Subcutaneous abdominal adipose tissue (tissue), 5 donors: Measurements from ENCODE around the gene ZNF536.
"Not testable (repeated sequence)": the region's sequence is repeated elsewhere in the genome, so short reads cannot be mapped to it uniquely, and the experiment has no call there.

Experiments
- H3K27ac ChIP-seq: one replicate; pipeline ENCODE4 v1.7.0; 2013; ENCODE audit warnings: low read depth, mild to moderate bottlenecking, inconsistent platforms, low read length, moderate library complexity
- H3K27me3 ChIP-seq, 5 donors: one replicate each; pipeline ENCODE4 v1.7.0; 2013; ENCODE audit warnings: low read length in 5 of 5, inconsistent platforms in 1 of 5; ENCODE audit not compliant: control insufficient read depth in 5 of 5, insufficient read depth in 4 of 5
- H3K36me3 ChIP-seq, 5 donors: one replicate each; pipeline ENCODE4 v1.7.0; 2013; ENCODE audit warnings: low read length in 5 of 5; ENCODE audit not compliant: control insufficient read depth in 5 of 5, insufficient read depth in 5 of 5
- H3K4me1 ChIP-seq, 5 donors: one replicate each; pipeline ENCODE4 v1.7.0; 2013; ENCODE audit warnings: low read length in 5 of 5, mild to moderate bottlenecking in 3 of 5, moderate library complexity in 1 of 5; ENCODE audit not compliant: control insufficient read depth in 5 of 5, insufficient read depth in 5 of 5
- H3K4me3 ChIP-seq, 5 donors: one replicate each; pipeline ENCODE4 v1.7.0; 2013; ENCODE audit warnings: low read length in 5 of 5, low read depth in 1 of 5
- H3K9ac ChIP-seq, 5 donors: one replicate each; pipeline ENCODE4 v1.7.0; 2013; ENCODE audit warnings: low read length in 5 of 5, mild to moderate bottlenecking in 4 of 5, moderate library complexity in 3 of 5
- H3K9me3 ChIP-seq, 5 donors: one replicate each; pipeline ENCODE4 v1.7.0; 2013; ENCODE audit warnings: low read length in 5 of 5; ENCODE audit not compliant: control insufficient read depth in 5 of 5
- donor health status: healthy.
- donor health status: healthy.
- donor health status: healthy.
- donor health status: healthy.
- donor health status: healthy.

The ZNF536 gene

GRCh38 chr19:30443531-30444252 is 71.5 kb downstream of the ZNF536 start:
- Histone ChIP-seq H3K4me1 (no peaks in the 10 kb centered on the region), H3K27ac (no peak overlapping the region), H3K27me3 (peaks cover 2 to 15% (median 4%) of the 10 kb centered on the region in 5 donors), H3K36me3 (no peaks in the 10 kb centered on the region), H3K9ac (no peak overlapping the region), H3K4me3 (no peak overlapping the region), H3K9me3 (peaks cover 0 to 2% (median 0%) of the 10 kb centered on the region in 5 donors)

GRCh38 chr19:30444253-30444671 is 72.1 kb downstream of the ZNF536 start:
- Histone ChIP-seq H3K36me3 (no peaks in the 10 kb centered on the region), H3K4me3 (no peak overlapping the region), H3K27ac (no peak overlapping the region), H3K9ac (no peak overlapping the region), H3K27me3 (peaks cover 2 to 15% (median 4%) of the 10 kb centered on the region in 5 donors), H3K4me1 (no peaks in the 10 kb centered on the region), H3K9me3 (peaks cover 0 to 2% (median 0%) of the 10 kb centered on the region in 5 donors)

DNA sequence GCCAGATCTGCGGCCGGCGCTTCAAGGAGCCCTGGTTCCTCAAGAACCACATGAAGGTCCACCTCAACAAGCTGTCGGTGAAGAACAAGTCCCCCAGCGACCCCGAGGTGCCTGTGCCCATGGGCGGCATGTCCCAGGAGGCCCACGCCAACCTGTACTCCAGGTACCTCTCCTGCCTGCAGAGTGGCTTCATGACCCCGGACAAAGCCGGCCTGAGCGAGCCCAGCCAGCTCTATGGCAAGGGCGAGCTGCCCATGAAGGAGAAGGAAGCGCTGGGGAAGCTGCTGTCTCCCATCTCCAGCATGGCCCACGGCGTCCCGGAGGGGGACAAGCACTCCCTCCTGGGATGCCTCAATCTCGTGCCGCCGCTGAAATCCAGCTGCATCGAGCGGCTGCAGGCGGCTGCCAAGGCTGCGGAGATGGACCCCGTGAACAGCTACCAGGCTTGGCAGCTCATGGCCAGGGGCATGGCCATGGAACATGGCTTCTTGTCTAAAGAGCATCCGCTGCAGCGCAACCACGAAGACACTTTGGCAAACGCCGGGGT is 72.6 kb downstream of the ZNF536 start:
- no peak overlapping the region for H3K9ac ChIP-seq
- H3K27ac ChIP-seq: no peak overlapping the region
- H3K36me3 ChIP-seq: no peaks in the 10 kb centered on the region
- H3K4me1 ChIP-seq: peaks cover 0 to 4% (median 0%) of the 10 kb centered on the region in 5 donors
- no peak overlapping the region for H3K4me3 ChIP-seq
- peaks cover 3 to 15% (median 4%) of the 10 kb centered on the region in 5 donors for H3K27me3 ChIP-seq
- H3K9me3 ChIP-seq: peaks cover 0 to 2% (median 0%) of the 10 kb centered on the region in 5 donors

DNA sequence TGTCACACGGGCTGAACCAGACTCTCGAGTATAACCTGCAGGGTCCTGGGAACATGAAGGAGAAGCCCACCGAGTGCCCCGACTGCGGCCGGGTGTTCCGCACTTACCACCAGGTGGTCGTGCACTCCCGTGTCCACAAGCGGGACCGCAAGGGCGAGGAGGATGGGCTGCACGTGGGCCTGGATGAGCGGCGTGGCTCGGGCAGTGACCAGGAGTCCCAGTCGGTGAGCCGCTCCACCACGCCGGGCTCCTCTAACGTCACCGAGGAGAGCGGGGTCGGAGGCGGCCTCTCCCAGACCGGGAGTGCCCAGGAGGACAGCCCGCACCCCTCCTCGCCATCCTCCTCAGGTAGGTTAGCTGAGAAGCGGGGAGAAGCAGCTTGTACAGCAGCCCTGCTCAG is 73.2 kb downstream of the ZNF536 start:
- H3K27me3 ChIP-seq: peaks cover under 1 to 13% (median 6%) of the 10 kb centered on the region in 5 donors
- peaks cover 0 to 2% (median 0%) of the 10 kb centered on the region in 5 donors for H3K9me3 ChIP-seq
- no peak overlapping the region for H3K4me3 ChIP-seq
- H3K36me3 ChIP-seq: no peaks in the 10 kb centered on the region
- peaks cover 0 to 8% (median 6%) of the 10 kb centered on the region in 5 donors for H3K4me1 ChIP-seq
- H3K27ac ChIP-seq: no peak overlapping the region
- no peak overlapping the region for H3K9ac ChIP-seq

DNA sequence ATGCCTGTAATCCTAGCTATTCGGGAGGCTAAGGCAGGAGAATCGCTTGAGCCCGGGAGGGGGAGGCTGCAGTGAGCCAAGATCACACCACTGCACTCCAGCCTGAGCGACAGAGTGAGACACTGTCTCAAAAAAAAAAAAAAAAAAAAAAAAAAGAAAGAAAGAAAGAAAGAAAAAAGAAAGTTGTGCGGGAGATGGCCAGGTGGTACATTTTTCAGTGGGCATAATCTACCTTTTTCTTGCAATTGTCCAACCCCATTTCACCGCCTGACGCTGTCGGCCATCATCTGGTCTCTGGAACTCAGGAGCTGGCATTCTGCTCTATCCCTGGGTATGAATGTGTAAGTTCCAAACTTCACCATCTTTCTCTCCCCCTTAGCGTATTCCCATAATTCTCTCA is 73.9 kb downstream of the ZNF536 start:
- H3K4me1 ChIP-seq: peaks cover 0 to 10% (median 8%) of the 10 kb centered on the region in 5 donors
- not testable (repeated sequence) for H3K9me3 ChIP-seq, H3K27ac ChIP-seq

GRCh38 chr19:30446850-30447552 is 74.8 kb downstream of the ZNF536 start:
- no peaks in the 10 kb centered on the region for H3K36me3 ChIP-seq
- H3K27ac ChIP-seq: no peak overlapping the region
- peaks cover 0 to 2% (median 0%) of the 10 kb centered on the region in 5 donors for H3K9me3 ChIP-seq
- H3K4me3 ChIP-seq: no peak overlapping the region
- H3K9ac ChIP-seq: no peak overlapping the region
- H3K27me3 ChIP-seq: peaks cover 0 to 17% (median 2%) of the 10 kb centered on the region in 5 donors
- peaks cover 0 to 10% (median 9%) of the 10 kb centered on the region in 5 donors for H3K4me1 ChIP-seq

More for the DNA sequence above, 73.9 kb downstream of the ZNF536 start:
- H3K9ac ChIP-seq, H3K4me3 ChIP-seq, H3K36me3 ChIP-seq: not testable (repeated sequence)
- H3K27me3 ChIP-seq: peaks cover 0 to 14% (median 6%) of the 10 kb centered on the region in 5 donors

- no peak overlapping the region for H3K4me3 ChIP-seq
- H3K9me3 ChIP-seq: peaks cover 0 to 2% (median 0%) of the 10 kb centered on the region in 5 donors
- no peaks in the 10 kb centered on the region for H3K36me3 ChIP-seq
- H3K27me3 ChIP-seq: peaks cover 0 to 19% (median 3%) of the 10 kb centered on the region in 5 donors
- H3K4me1 ChIP-seq: peaks cover 0 to 10% (median 9%) of the 10 kb centered on the region in 5 donors
- no peak overlapping the region for H3K27ac ChIP-seq
- H3K9ac ChIP-seq: no peak overlapping the region
These were observed 75.3 kb downstream of the ZNF536 start for GRCh38 chr19:30447553-30447870.

DNA sequence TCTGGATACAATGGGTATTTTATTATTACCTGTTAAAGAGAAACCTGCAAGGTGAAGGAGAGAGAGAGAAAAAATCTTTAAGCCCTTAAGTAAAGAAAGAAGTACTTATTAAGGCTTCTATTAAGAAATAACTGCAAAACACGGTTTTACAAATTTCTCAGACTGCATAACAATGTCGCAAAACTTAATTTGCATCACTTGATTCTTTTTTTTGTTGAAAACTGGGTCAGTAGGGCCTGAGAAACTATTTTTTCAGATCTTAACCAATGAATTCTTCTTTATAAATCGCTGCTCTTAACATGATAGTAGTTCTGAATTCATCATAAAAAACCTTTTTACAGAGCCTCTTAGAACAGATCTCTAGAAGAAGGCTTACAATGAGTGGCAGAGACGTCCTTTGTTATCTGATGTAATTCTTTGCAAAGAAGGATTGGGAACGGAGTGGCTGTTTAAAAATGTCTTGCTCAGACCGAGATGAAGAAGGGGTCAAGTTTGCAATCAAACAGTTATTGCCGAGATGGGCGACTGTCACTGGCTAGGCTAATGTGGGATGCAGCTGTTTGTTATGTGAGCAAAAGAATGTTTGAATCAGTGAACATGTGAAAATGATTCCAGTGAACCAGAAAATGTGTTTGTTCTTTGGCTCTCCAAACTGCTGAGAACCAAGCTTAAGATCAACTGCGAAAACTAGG is 76.3 kb downstream of the ZNF536 start:
- Histone ChIP-seq H3K9ac (no peak overlapping the region), H3K9me3 (peaks cover 0 to 2% (median 0%) of the 10 kb centered on the region in 5 donors), H3K4me3 (no peak overlapping the region), H3K4me1 (peaks cover 0 to 10% (median 9%) of the 10 kb centered on the region in 5 donors), H3K27me3 (peaks cover 0 to 19% (median 3%) of the 10 kb centered on the region in 5 donors), H3K36me3 (no peaks in the 10 kb centered on the region), H3K27ac (no peak overlapping the region)

DNA sequence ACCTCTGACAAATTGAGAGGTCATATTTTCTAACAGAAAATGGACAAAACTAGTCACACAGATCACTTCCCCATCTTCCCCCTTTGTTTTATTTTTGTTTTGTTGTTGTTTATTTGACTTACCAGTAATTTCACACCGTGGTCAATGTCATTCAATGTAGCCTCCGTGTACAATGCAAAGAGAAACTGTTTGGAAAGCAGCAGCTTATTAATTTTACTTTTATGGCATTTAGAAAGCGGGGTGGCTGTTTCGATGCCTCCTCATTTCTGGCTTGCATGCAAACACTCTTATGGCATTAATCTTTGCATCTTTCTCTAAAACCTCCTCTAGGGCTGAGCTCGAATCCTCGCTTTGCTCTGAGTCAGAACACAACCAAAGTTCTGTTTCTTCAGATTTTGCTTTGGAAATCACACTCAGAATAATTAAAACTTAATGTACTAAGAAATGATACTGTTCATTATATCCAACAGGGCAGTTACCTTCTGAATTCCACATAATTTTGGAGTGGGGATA is 77.0 kb downstream of the ZNF536 start:
- Histone ChIP-seq H3K27me3 (peaks cover 0 to 17% (median 3%) of the 10 kb centered on the region in 5 donors), H3K27ac (no peak overlapping the region), H3K9me3 (peaks cover 0 to 2% (median 0%) of the 10 kb centered on the region in 5 donors), H3K9ac (no peak overlapping the region), H3K4me3 (no peak overlapping the region), H3K36me3 (no peaks in the 10 kb centered on the region), H3K4me1 (peaks cover 0 to 10% (median 9%) of the 10 kb centered on the region in 5 donors)
